SK-N-SH (cell line): Measurements from ENCODE around the gene DHRS1. TPM values are rescaled to one million over a fixed set of nuclear protein-coding genes. Genes with fewer than 3 reads are reported as not detected.

Experiments
- CTCF ChIA-PET: fragments of 300-600, 350-600 bp; formaldehyde crosslinking; extraction: SDS; loops from one replicate; lab custom pipeline; 2021; lab: Yijun Ruan, JAX
- POLR2A ChIA-PET: fragments of 350-600 bp; sonication (Branson Sonifier 250); formaldehyde crosslinking; extraction: SDS; loops from one replicate; lab custom pipeline; 2020; ENCODE audit warnings: antibody characterized with exemption, inconsistent platforms; lab: Yijun Ruan, JAX
- DNase-seq: peaks from one replicate; pipeline ENCODE4 v3.0.0; 2012
- H2AFZ ChIP-seq: fragments of 200-600 bp; sonication (generic); 2 replicates; pipeline ENCODE4 v1.8.1; 2016; ENCODE audit warnings: antibody characterized with exemption, mild to moderate bottlenecking, low read depth
- H3F3A ChIP-seq: fragments of 200-600 bp; sonication (generic); replicated peaks from 2 replicates; pipeline ENCODE3; 2016; ENCODE audit warnings: antibody characterized with exemption, mild to moderate bottlenecking; ENCODE audit not compliant: insufficient read depth
- H3K27ac ChIP-seq, 2 experiments: fragments of 200-500 bp in 1 of 2; fragments of 200-600 bp in 1 of 2; sonication (Bioruptor generic) in 1 of 2; sonication (generic), shearing (Covaris generic) in 1 of 2; 2 replicates each; pipeline versions ENCODE4 v1.5.1 to v1.6.1; 2014 to 2016; ENCODE audit warnings: low read depth in 2 of 2, inconsistent platforms in 1 of 2, low read length in 1 of 2, mild to moderate bottlenecking in 1 of 2, mixed read lengths in 1 of 2
- H3K27me3 ChIP-seq: fragments of 200-600 bp; sonication (generic), shearing (Covaris generic); 2 replicates; pipeline ENCODE4 v1.6.1; 2016; ENCODE audit warnings: mixed run types; ENCODE audit not compliant: insufficient read depth
- H3K36me3 ChIP-seq, 2 experiments: fragments of 200-500 bp in 1 of 2; fragments of 200-600 bp in 1 of 2; sonication (Bioruptor generic) in 1 of 2; sonication (generic) in 1 of 2; replicated peaks in 1 of 2; 2 replicates each; pipeline versions ENCODE3 to v1.5.1; 2014 to 2016; ENCODE audit warnings: low read length in 1 of 2, mild to moderate bottlenecking in 1 of 2; ENCODE audit not compliant: insufficient read depth in 2 of 2, control insufficient read depth in 1 of 2
- H3K4me1 ChIP-seq, 2 experiments: fragments of 200-500 bp in 1 of 2; fragments of 200-600 bp in 1 of 2; sonication (Bioruptor generic) in 1 of 2; sonication (generic), shearing (Covaris generic) in 1 of 2; 2 replicates each; pipeline versions ENCODE4 v1.5.1 to v1.6.1; 2014 to 2016; ENCODE audit warnings: low read depth in 1 of 2, low read length in 1 of 2, mixed run types in 1 of 2; ENCODE audit not compliant: insufficient read depth in 2 of 2, control insufficient read depth in 1 of 2
- H3K4me2 ChIP-seq: fragments of 200-600 bp; sonication (generic), shearing (Covaris generic); 2 replicates; pipeline ENCODE4 v1.6.1; 2017; ENCODE audit warnings: mixed run types
- H3K4me3 ChIP-seq, 2 experiments: fragments of 200-500 bp in 1 of 2; fragments of 200-600 bp in 1 of 2; sonication (Bioruptor generic) in 1 of 2; sonication (generic), shearing (Covaris generic) in 1 of 2; 2 replicates each; pipeline versions ENCODE4 v1.5.1 to v1.8.1; 2014 to 2016; ENCODE audit warnings: low read depth in 2 of 2, inconsistent platforms in 1 of 2, low read length in 1 of 2, mild to moderate bottlenecking in 1 of 2, mixed read lengths in 1 of 2, moderate library complexity in 1 of 2
- H3K79me2 ChIP-seq: fragments of 200-600 bp; sonication (generic); 2 replicates; pipeline ENCODE4 v1.8.1; 2017; ENCODE audit warnings: mild to moderate bottlenecking; ENCODE audit not compliant: insufficient read depth
- H3K9ac ChIP-seq: fragments of 200-600 bp; sonication (generic); 2 replicates; pipeline ENCODE4 v1.6.1; 2017; ENCODE audit warnings: mixed run types
- H3K9me2 ChIP-seq: fragments of 200-600 bp; sonication (generic); 2 replicates; pipeline ENCODE4 v1.6.1; 2017; ENCODE audit warnings: mixed run types
- H3K9me3 ChIP-seq: fragments of 200-600 bp; sonication (generic); 2 replicates; pipeline ENCODE4 v1.6.1; 2017; ENCODE audit warnings: mixed run types, mild to moderate bottlenecking, moderate library complexity
- H4K20me1 ChIP-seq: fragments of 200-600 bp; sonication (generic); 2 replicates; pipeline ENCODE4 v1.6.1; 2017; ENCODE audit warnings: mild to moderate bottlenecking, mixed run types; ENCODE audit not compliant: insufficient read depth
- CTCF ChIP-seq: fragments of 200-600 bp; sonication (generic); IDR thresholded peaks from 2 replicates; pipeline ENCODE4 v1.6.1; 2017; ENCODE audit warnings: antibody characterized with exemption, mild to moderate bottlenecking, moderate library complexity
- ELF1 ChIP-seq: IDR thresholded peaks from 2 replicates; pipeline ENCODE4 v1.4.0; 2012
- EZH2phosphoT487 ChIP-seq: fragments of 200-600 bp; sonication (generic); IDR thresholded peaks from 2 replicates; pipeline ENCODE4 v1.6.1; 2017; ENCODE audit warnings: low read depth, mixed run types, mild to moderate bottlenecking, antibody characterized with exemption, moderate library complexity, borderline replicate concordance
- FOSL2 ChIP-seq: IDR thresholded peaks from 2 replicates; pipeline ENCODE4 v1.4.0; 2012; ENCODE audit warnings: low read depth, mild to moderate bottlenecking, moderate library complexity, borderline replicate concordance
- GABPA ChIP-seq: IDR thresholded peaks from 2 replicates; pipeline ENCODE4 v1.4.0; 2012; ENCODE audit warnings: low read depth, mild to moderate bottlenecking
- IRF3 ChIP-seq: fragments of 150-350 bp; IDR thresholded peaks from 2 replicates; pipeline ENCODE4 v1.6.1; 2016; ENCODE audit warnings: mild to moderate bottlenecking, low read depth, low read length
- MAX ChIP-seq: IDR thresholded peaks from 2 replicates; pipeline ENCODE4 v1.4.0; 2012; ENCODE audit warnings: low read depth
- MXI1 ChIP-seq: IDR thresholded peaks from 2 replicates; pipeline ENCODE4 v1.6.1; 2012; ENCODE audit warnings: mild to moderate bottlenecking, low read depth, low read length, improper control_type of control experiment
- NFIC ChIP-seq: IDR thresholded peaks from 2 replicates; pipeline ENCODE4 v1.4.0; 2012; ENCODE audit warnings: borderline replicate concordance
- NRF1 ChIP-seq: IDR thresholded peaks from 2 replicates; pipeline ENCODE4 v1.6.1; 2012; ENCODE audit warnings: low read depth, mild to moderate bottlenecking, low read length
- PBX3 ChIP-seq: IDR thresholded peaks from 2 replicates; pipeline ENCODE4; 2012
- POLR2AphosphoS5 ChIP-seq: IDR thresholded peaks from 2 replicates; pipeline ENCODE4 v1.6.1; 2012; ENCODE audit warnings: low read depth, low read length
- RFX5 ChIP-seq: IDR thresholded peaks from 2 replicates; pipeline ENCODE4 v1.6.1; 2012; ENCODE audit warnings: mild to moderate bottlenecking, improper control_type of control experiment, low read length
- RXRA ChIP-seq: IDR thresholded peaks from 2 replicates; pipeline ENCODE4 v1.4.0; 2012; ENCODE audit warnings: low read depth, mild to moderate bottlenecking, borderline replicate concordance
- SMC3 ChIP-seq: IDR thresholded peaks from 2 replicates; pipeline ENCODE4 v1.6.1; 2012; ENCODE audit warnings: low read depth, low read length, improper control_type of control experiment
- TAF1 ChIP-seq: IDR thresholded peaks from 2 replicates; pipeline ENCODE4 v1.6.1; 2012; ENCODE audit warnings: low read depth, mild to moderate bottlenecking, low read length, moderate library complexity, borderline replicate concordance
- TCF12 ChIP-seq: IDR thresholded peaks from 2 replicates; pipeline ENCODE4 v1.4.0; 2012
- TEAD4 ChIP-seq: IDR thresholded peaks from 2 replicates; pipeline ENCODE4 v1.4.0; 2012; ENCODE audit warnings: mild to moderate bottlenecking, borderline replicate concordance; ENCODE audit not compliant: insufficient read depth
- USF1 ChIP-seq: IDR thresholded peaks from 2 replicates; pipeline ENCODE4 v1.4.0; 2012; ENCODE audit warnings: low read depth, borderline replicate concordance
- ZBTB33 ChIP-seq: IDR thresholded peaks from 2 replicates; pipeline ENCODE4 v1.4.0; 2012; ENCODE audit warnings: low read depth, borderline replicate concordance
- WGBS: methylation state at CpG from one replicate; pipeline ENCODE4 v1.1.6; 2017; ENCODE audit warnings: low lambda C conversion rate; 5-methylcytosine and 5-hydroxymethylcytosine counted together
- polyA plus RNA-seq, 3 experiments: library from polyadenylated mRNA; depleted of rRNA; stranded (reverse); fragments of >200 nt; gene quantifications; 2 replicates each; pipeline ENCODE4 v1.2.3, GENCODE V29; 2012

The DHRS1 gene
- polyA plus RNA-seq, 1 of the 3 experiments (the other 2 are of a cell fraction): 65.4 TPM

GRCh38 chr14:24286996-24287395 lies 12.6 kb downstream of the DHRS1 start:
- DNase-seq: no peak

GRCh38 chr14:24285351-24285750 lies 14.2 kb downstream of the DHRS1 start:
- no peaks in the 10 kb centered on the region for H3K4me1 ChIP-seq
- no peaks in the 10 kb centered on the region for H3K27me3 ChIP-seq
- no peaks in the 10 kb centered on the region for H3F3A ChIP-seq
- H3K4me3 ChIP-seq: no peak overlapping the region
- DNase-seq: no peak
- H3K4me2 ChIP-seq: no peak overlapping the region
- 75% methylated on average over 4 of the region's 4 CpGs for WGBS
- no peaks in the 10 kb centered on the region for H3K9me3 ChIP-seq
- no peak overlapping the region for H2AFZ ChIP-seq
- ChIA-PET POLR2A (no interaction called here), CTCF (interaction anchor here (2.3 to 8.9 kb wide), 3 partner anchors 12 to 43 kb away, joined by 6 to 87 read pairs (median 48); partner anchors contain the start of genes CIDEB, DHRS1, NOP9 and TINF2)
- no peaks in the 10 kb centered on the region for H3K9me2 ChIP-seq
- H3K36me3 ChIP-seq: peaks cover 0 to 9% of the 10 kb centered on the region in 2 experiments
- H3K9ac ChIP-seq: no peak overlapping the region
- H3K79me2 ChIP-seq: no peaks in the 10 kb centered on the region
- H3K27ac ChIP-seq: no peak overlapping the region
- H4K20me1 ChIP-seq: no peaks in the 10 kb centered on the region
- TF ChIP-seq MAX: no peak
- TF ChIP-seq CTCF: no peak
- TF ChIP-seq RXRA: no peak
- TF ChIP-seq RFX5: no peak
- no peak for TF ChIP-seq TAF1
- TF ChIP-seq ELF1: no peak
- no peak for TF ChIP-seq SMC3
- TF ChIP-seq TCF12: no peak
- TF ChIP-seq GABPA: no peak
- no peak for TF ChIP-seq EZH2phosphoT487
- TF ChIP-seq FOSL2: no peak
- TF ChIP-seq NFIC: no peak
- TF ChIP-seq TEAD4: no peak
- TF ChIP-seq USF1: no peak
- TF ChIP-seq PBX3: no peak
- no peak for TF ChIP-seq POLR2AphosphoS5
- TF ChIP-seq NRF1: no peak
- TF ChIP-seq ZBTB33: no peak

More at GRCh38 chr14:24286996-24287395, 12.6 kb downstream of the DHRS1 start:
- ChIA-PET CTCF (interaction anchor here (0.9 to 1.7 kb wide), 3 partner anchors 10 to 44 kb away, joined by 3 to 5 read pairs (median 4); partner anchors contain the start of gene CIDEB), POLR2A (no interaction called here)
- Histone ChIP-seq H4K20me1 (no peaks in the 10 kb centered on the region), H3K4me3 (no peak overlapping the region), H3F3A (no peaks in the 10 kb centered on the region), H3K27me3 (no peaks in the 10 kb centered on the region), H3K9me2 (no peaks in the 10 kb centered on the region), H3K79me2 (no peaks in the 10 kb centered on the region), H3K27ac (no peak overlapping the region), H3K9me3 (no peaks in the 10 kb centered on the region), H2AFZ (no peak overlapping the region), H3K9ac (no peak overlapping the region), H3K4me1 (no peaks in the 10 kb centered on the region), H3K4me2 (no peak overlapping the region), H3K36me3 (peaks cover 0 to 23% of the 10 kb centered on the region in 2 experiments)
- TF ChIP-seq TCF12 (no peak), IRF3 (no peak), MXI1 (no peak), GABPA (no peak), RXRA (no peak)
- WGBS: 95% methylated on average over 5 of the region's 5 CpGs
